SK-N-SH (cell line): ENCODE results near the gene TRHDE.

Experiments used
- FOXM1 ChIP-seq: IDR thresholded peaks from 2 replicates; pipeline ENCODE4 v1.4.0; 2012; ENCODE audit warnings: low read depth, mild to moderate bottlenecking
- TAF1 ChIP-seq: IDR thresholded peaks from 2 replicates; pipeline ENCODE4 v1.6.1; 2012; ENCODE audit warnings: low read depth, mild to moderate bottlenecking, low read length, moderate library complexity, borderline replicate concordance

DNA sequence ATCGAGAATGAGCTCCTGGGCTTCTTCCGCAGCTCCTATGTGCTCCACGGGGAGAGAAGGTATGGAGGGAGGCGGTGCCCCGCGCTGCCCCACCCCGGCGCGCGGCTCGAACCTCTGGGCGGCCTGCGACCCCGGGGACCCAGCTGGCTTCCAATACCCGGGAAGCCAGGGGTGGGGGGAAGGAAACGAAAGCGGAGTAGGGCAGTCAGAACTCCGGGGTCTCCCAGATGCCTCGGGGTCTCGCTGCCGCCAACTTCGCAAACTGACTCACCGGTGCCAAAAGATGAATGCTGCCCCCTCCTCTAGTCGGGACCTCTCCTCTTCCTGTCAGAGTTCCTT lies 1.3 kb downstream of the TRHDE start:
- TF ChIP-seq TAF1 (no peak), FOXM1 (no peak)
